Endothelial cell of umbilical vein (primary cell): Measurements from ENCODE around the gene TK1. TPM values are rescaled to one million over a fixed set of nuclear protein-coding genes. Genes with fewer than 3 reads are reported as not detected.

ENCODE experiments used
- BruUV-seq: library from RNA; stranded (reverse); fragments of 400-500 nt; replicated peaks from 2 replicates; lab custom pipeline; 2021; lab: Mats Ljungman, UMichigan
- CTCF ChIA-PET: fragments of 300-600, 350-600 bp; sonication (Branson Sonifier 250); formaldehyde crosslinking; loops from one replicate; lab custom pipeline; 2021; ENCODE audit warnings: antibody characterized with exemption, inconsistent platforms; lab: Charles Lee
- POLR2A ChIA-PET: fragments of 300-600, 350-600 bp; sonication (Branson Sonifier 250); formaldehyde crosslinking; loops from one replicate; lab custom pipeline; 2021; ENCODE audit warnings: antibody characterized with exemption, inconsistent platforms; lab: Charles Lee
- DNase-seq: peaks from one replicate; pipeline ENCODE4 v3.0.0-alpha.2; 2011; ENCODE audit warnings: low read depth, low spot score
- FAIRE-seq: peaks from 2 replicates; lab custom pipeline; 2011; peaks lifted over from hg19 to GRCh38; lab: Jason Lieb, UNC
- H2AFZ ChIP-seq: 2 replicates; pipeline ENCODE4 v1.6.0; 2012; ENCODE audit warnings: low read depth, low read length, control low read depth, inconsistent platforms
- H3K27ac ChIP-seq: 2 replicates; pipeline ENCODE4 v1.5.1; 2011; ENCODE audit warnings: low read depth, mild to moderate bottlenecking, control low read depth, low read length, moderate library complexity; ENCODE audit not compliant: insufficient read depth
- H3K27me3 ChIP-seq, 2 experiments: 2 replicates each; pipeline versions ENCODE4 v1.6.0 to v1.6.1; 2011; ENCODE audit warnings: low read length in 2 of 2, mixed read lengths in 1 of 2; ENCODE audit not compliant: control insufficient read depth in 2 of 2, insufficient read depth in 2 of 2
- H3K36me3 ChIP-seq, 2 experiments: 2 replicates in 1 of 2; 3 replicates in 1 of 2; pipeline ENCODE4 v1.5.1; 2011; ENCODE audit warnings: low read length in 2 of 2, mild to moderate bottlenecking in 1 of 2, moderate library complexity in 1 of 2; ENCODE audit not compliant: control insufficient read depth in 2 of 2, insufficient read depth in 2 of 2; ENCODE audit errors: extremely low read depth in 1 of 2
- H3K4me1 ChIP-seq: 3 replicates; pipeline ENCODE4 v1.5.1; 2011; ENCODE audit warnings: mild to moderate bottlenecking, low read length; ENCODE audit not compliant: control insufficient read depth, insufficient read depth; ENCODE audit errors: extremely low read depth
- H3K4me2 ChIP-seq: 2 replicates; pipeline ENCODE4 v1.6.1; 2011; ENCODE audit warnings: low read length, control low read depth, mixed read lengths; ENCODE audit not compliant: insufficient read depth
- H3K4me3 ChIP-seq, 3 experiments: fragments of 200-600 bp in 1 of 3; sonication (generic), shearing (Covaris generic) in 1 of 3; replicated peaks in 1 of 3; 2 replicates each; pipeline ENCODE4 v1.5.1; 2011 to 2016; ENCODE audit warnings: control low read depth in 3 of 3, low read length in 3 of 3, mild to moderate bottlenecking in 2 of 3, inconsistent platforms in 1 of 3, low read depth in 1 of 3, moderate library complexity in 1 of 3; ENCODE audit not compliant: insufficient read depth in 1 of 3
- H3K79me2 ChIP-seq: 2 replicates; pipeline ENCODE4 v1.6.0; 2012; ENCODE audit warnings: low read length, inconsistent platforms; ENCODE audit not compliant: control insufficient read depth, insufficient read depth
- H3K9ac ChIP-seq: replicated peaks from 2 replicates; pipeline ENCODE3; 2011; ENCODE audit warnings: low read length, control low read depth; ENCODE audit not compliant: insufficient read depth; ENCODE audit errors: extremely low read depth
- H3K9me1 ChIP-seq: replicated peaks from 3 replicates; pipeline ENCODE4 v1.6.0; 2011; ENCODE audit warnings: mild to moderate bottlenecking, low read length; ENCODE audit not compliant: control insufficient read depth, insufficient read depth; ENCODE audit errors: extremely low read depth
- H3K9me3 ChIP-seq: replicated peaks from 2 replicates; pipeline ENCODE4 v1.5.1; 2012; ENCODE audit warnings: low read length, inconsistent platforms; ENCODE audit not compliant: control insufficient read depth, insufficient read depth
- H4K20me1 ChIP-seq: replicated peaks from 2 replicates; pipeline ENCODE3; 2011; ENCODE audit warnings: mild to moderate bottlenecking, low read length; ENCODE audit not compliant: control insufficient read depth, insufficient read depth; ENCODE audit errors: extremely low read depth
- EZH2 ChIP-seq: IDR thresholded peaks from 2 replicates; pipeline ENCODE4 v1.6.1; 2012; ENCODE audit warnings: borderline replicate concordance, low read depth, mild to moderate bottlenecking, moderate library complexity, low read length, inconsistent platforms; ENCODE audit not compliant: severe bottlenecking
- GATA2 ChIP-seq: IDR thresholded peaks from 2 replicates; pipeline ENCODE4 v1.7.0; 2011; ENCODE audit warnings: low read depth, mild to moderate bottlenecking, moderate library complexity, mixed read lengths, low read length; ENCODE audit not compliant: insufficient read length, insufficient read depth
- MYC ChIP-seq: IDR thresholded peaks from one replicate; pipeline ENCODE4 v1.6.1; 2011; ENCODE audit warnings: mild to moderate bottlenecking, low read depth, low read length
- dilution Hi-C: fragments of 300-500 bp; cut with MboI; formaldehyde crosslinking; loops from one replicate; pipeline ENCODE4 v1.15.0; 2019; ENCODE audit warnings: low sequenced_read_pairs; ENCODE audit not compliant: extremely low pct_ligation_motif_present
- intact Hi-C: fragments of 100-400 bp; cut with micrococcal nuclease; formaldehyde crosslinking; loops from one replicate; pipeline ENCODE4 v1.10.0; 2022
- polyA plus RNA-seq, 4 experiments: library from polyadenylated mRNA; depleted of rRNA in 3 of 4; stranded (reverse) in 3 of 4; unstranded in 1 of 4; fragments of >200 nt; gene quantifications; 2 replicates each; pipeline versions ENCODE4 v1.2.1 to v1.2.3, GENCODE V29; 2011 to 2012; ENCODE audit warnings: missing spikeins in 1 of 4
- total RNA-seq: library from RNA; stranded (reverse); gene quantifications from 2 replicates; pipeline ENCODE4 v1.2.3, GENCODE V29; 2021

Gene TK1
- total and polyA plus RNA-seq, 2 donors (not counting 3 experiments of a cell fraction or from before 2014, with no cell fraction given) = 111 to 159 TPM

DNA sequence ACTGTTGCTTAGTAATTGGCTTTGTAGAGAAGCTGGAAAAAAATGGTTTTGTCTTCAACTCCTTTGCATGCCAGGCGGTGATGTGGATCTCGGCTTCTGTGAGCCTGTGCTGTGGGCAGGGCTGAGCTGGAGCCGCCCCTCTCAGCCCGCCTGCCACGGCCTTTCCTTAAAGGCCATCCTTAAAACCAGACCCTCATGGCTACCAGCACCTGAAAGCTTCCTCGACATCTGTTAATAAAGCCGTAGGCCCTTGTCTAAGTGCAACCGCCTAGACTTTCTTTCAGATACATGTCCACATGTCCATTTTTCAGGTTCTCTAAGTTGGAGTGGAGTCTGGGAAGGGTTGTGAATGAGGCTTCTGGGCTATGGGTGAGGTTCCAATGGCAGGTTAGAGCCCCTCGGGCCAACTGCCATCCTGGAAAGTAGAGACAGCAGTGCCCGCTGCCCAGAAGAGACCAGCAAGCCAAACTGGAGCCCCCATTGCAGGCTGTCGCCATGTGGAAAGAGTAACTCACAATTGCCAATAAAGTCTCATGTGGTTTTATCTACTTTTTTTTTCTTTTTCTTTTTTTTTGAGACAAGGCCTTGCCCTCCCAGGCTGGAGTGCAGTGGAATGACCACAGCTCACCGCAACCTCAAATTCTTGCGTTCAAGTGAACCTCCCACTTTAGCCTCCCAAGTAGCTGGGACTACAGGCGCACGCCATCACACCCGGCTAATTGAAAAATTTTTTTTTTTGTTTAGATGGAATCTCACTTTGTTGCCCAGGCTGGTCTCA is 38.4 kb upstream of the TK1 start:
- H3K4me1 ChIP-seq = peaks cover 31% of the 10 kb centered on the region
- intact Hi-C loops (no loop called here), dilution Hi-C loops (no loop called here)
- peaks cover under 1 to 4% of the 10 kb centered on the region in 2 experiments for H3K27me3 ChIP-seq
- no peak overlapping the region for H3K4me2 ChIP-seq
- no peak for TF ChIP-seq GATA2
- no peak overlapping the region for H2AFZ ChIP-seq
- no peaks in the 10 kb centered on the region for H3K9me1 ChIP-seq
- H4K20me1 ChIP-seq = no peaks in the 10 kb centered on the region
- H3K9ac ChIP-seq = no peak overlapping the region
- no peak overlapping the region for H3K27ac ChIP-seq
- H3K79me2 ChIP-seq = no peaks in the 10 kb centered on the region
- no peaks in the 10 kb centered on the region for H3K36me3 ChIP-seq
- ChIA-PET POLR2A (no interaction called here), CTCF (interaction anchor here (1.3 to 5.6 kb wide), 2 partner anchors 25 to 197 kb away, joined by 3 to 39 read pairs; no protein-coding TSS in a partner anchor)
- H3K9me3 ChIP-seq = no peaks in the 10 kb centered on the region
- H3K4me3 ChIP-seq = no peak overlapping the region
- BruUV-seq = no TSS peak
- FAIRE-seq = no peak
- DNase-seq = no peak

DNA sequence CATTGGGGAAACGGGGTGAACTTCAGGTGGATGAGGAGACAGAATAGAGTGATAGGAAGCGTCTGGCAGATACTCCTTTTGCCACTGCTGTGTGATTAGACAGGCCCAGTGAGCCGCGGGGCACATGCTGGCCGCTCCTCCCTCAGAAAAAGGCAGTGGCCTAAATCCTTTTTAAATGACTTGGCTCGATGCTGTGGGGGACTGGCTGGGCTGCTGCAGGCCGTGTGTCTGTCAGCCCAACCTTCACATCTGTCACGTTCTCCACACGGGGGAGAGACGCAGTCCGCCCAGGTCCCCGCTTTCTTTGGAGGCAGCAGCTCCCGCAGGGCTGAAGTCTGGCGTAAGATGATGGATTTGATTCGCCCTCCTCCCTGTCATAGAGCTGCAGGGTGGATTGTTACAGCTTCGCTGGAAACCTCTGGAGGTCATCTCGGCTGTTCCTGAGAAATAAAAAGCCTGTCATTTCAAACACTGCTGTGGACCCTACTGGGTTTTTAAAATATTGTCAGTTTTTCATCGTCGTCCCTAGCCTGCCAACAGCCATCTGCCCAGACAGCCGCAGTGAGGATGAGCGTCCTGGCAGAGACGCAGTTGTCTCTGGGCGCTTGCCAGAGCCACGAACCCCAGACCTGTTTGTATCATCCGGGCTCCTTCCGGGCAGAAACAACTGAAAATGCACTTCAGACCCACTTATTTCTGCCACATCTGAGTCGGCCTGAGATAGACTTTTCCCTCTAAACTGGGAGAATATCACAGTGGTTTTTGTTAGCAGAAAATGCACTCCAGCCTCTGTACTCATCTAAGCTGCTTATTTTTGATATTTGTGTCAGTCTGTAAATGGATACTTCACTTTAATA is 37.6 kb upstream of the TK1 start:
- H3K9me3 ChIP-seq = no peaks in the 10 kb centered on the region
- H3K9me1 ChIP-seq = no peaks in the 10 kb centered on the region
- H3K79me2 ChIP-seq = peaks cover 5% of the 10 kb centered on the region
- peaks cover 31% of the 10 kb centered on the region for H3K4me1 ChIP-seq
- no peaks in the 10 kb centered on the region for H3K36me3 ChIP-seq
- FAIRE-seq (no peak), DNase-seq (no peak)
- no peak for TF ChIP-seq EZH2
- TF ChIP-seq MYC = no peak
- ChIA-PET CTCF (interaction anchor here (5.6 kb wide), 1 partner anchor 26 kb away, joined by 39 read pairs; no protein-coding TSS in a partner anchor), POLR2A (no interaction called here)
- no TSS peak for BruUV-seq
- H2AFZ ChIP-seq = no peak overlapping the region
- dilution Hi-C loops (no loop called here), intact Hi-C loops (no loop called here)
- H4K20me1 ChIP-seq = no peaks in the 10 kb centered on the region
- H3K4me2 ChIP-seq = no peak overlapping the region
- H3K9ac ChIP-seq = no peak overlapping the region
- H3K27ac ChIP-seq = no peak overlapping the region
- no peaks in the 10 kb centered on the region for H3K27me3 ChIP-seq
- H3K4me3 ChIP-seq = no peak overlapping the region
